ENCODE data around the gene FAS.

GRCh38 chr10:88981435-88981834 is 9.2 kb upstream of the FAS start:
- no peak for TF ChIP-seq CTCF (IDR thresholded peaks at IDR 0.05)
- TF ChIP-seq POLR2A (IDR thresholded peaks at IDR 0.05) = no peak

Data from upper lobe of left lung (tissue), 4 donors.